HG02610 (cell line): ENCODE measurements around the gene DNASE2.

ENCODE experiments used
- ATAC-seq: cut with Tn5 transposase; IDR thresholded peaks from one replicate; pipeline ENCODE4 v1.9.1; 2021; ENCODE audit warnings: mild to moderate bottlenecking, moderate library complexity; ENCODE audit not compliant: unreplicated experiment

Gene DNASE2

GRCh38 chr19:12886969-12887747, 5.9 kb upstream of the DNASE2 start, which contains the start of gene KLF1:
Gene KLF1, minus strand, starts transcription at chr19:12887201. Its CDS starts 61 bp downstream, at chr19:12887140.
- no peak for ATAC-seq

- no peak for ATAC-seq
Measured at GRCh38 chr19:12886651-12886968, 5.4 kb upstream of the DNASE2 start.

- ATAC-seq = no peak
Measured at GRCh38 chr19:12885749-12886650, 4.8 kb upstream of the DNASE2 start.

- ATAC-seq = no peak
Measured at GRCh38 chr19:12884926-12885748, 3.9 kb upstream of the DNASE2 start.

- no peak for ATAC-seq
Measured at GRCh38 chr19:12884627-12884925, 3.3 kb upstream of the DNASE2 start.

- no peak for ATAC-seq
Measured at GRCh38 chr19:12884202-12884601, 3.0 kb upstream of the DNASE2 start.

GRCh38 chr19:12882589-12882988, 1.3 kb upstream of the DNASE2 start:
- no peak for ATAC-seq

GRCh38 chr19:12880551-12881171, 588 bp downstream of the DNASE2 start:
- ATAC-seq = no peak

- no peak for ATAC-seq
Measured at GRCh38 chr19:12875086-12875485, 6.2 kb downstream of the DNASE2 start.

GRCh38 chr19:12873891-12874745, 7.1 kb downstream of the DNASE2 start:
- ATAC-seq = no peak

GRCh38 chr19:12872941-12873890, 8.0 kb downstream of the DNASE2 start:
- ATAC-seq = no peak

GRCh38 chr19:12872255-12872654, 9.0 kb downstream of the DNASE2 start:
- ATAC-seq = no peak

- ATAC-seq = no peak
Measured at GRCh38 chr19:12871681-12872080, 9.6 kb downstream of the DNASE2 start.

- ATAC-seq = no peak
Measured at GRCh38 chr19:12868540-12869112, 12.6 kb downstream of the DNASE2 start.

GRCh38 chr19:12867120-12868099, 13.8 kb downstream of the DNASE2 start:
- peak; percentile 53 for ATAC-seq

GRCh38 chr19:12866416-12867119, 14.7 kb downstream of the DNASE2 start:
- no peak for ATAC-seq
